ENCODE data around the gene MPC1L. TPM values are rescaled to one million over a fixed set of nuclear protein-coding genes. Genes with fewer than 3 reads are reported as not detected.

The MPC1L gene
- total and polyA plus RNA-seq, 9 of the 15 experiments (the other 6 are each of a cell fraction or from before 2014, with no cell fraction given): not detected

- peak overlapping the region; percentile 76 for H3K4me3 ChIP-seq
- ChIA-PET CTCF (ENCODE audit: low intra/inter-chr PET ratio) (interaction anchor here (0.6 kb wide), 1 partner anchor 1168 kb away, joined by 3 read pairs; no protein-coding TSS in a partner anchor), POLR2A (interaction anchor here (3.2 kb wide), 1 partner anchor 102 kb away, joined by 7 read pairs; no protein-coding TSS in a partner anchor)
- H3K9ac ChIP-seq (ENCODE audit: insufficient read depth in 1 of 2, low read depth in 2 of 2, low read length in 2 of 2): peak overlapping the region; percentile 60 to 92
- H3K27me3 ChIP-seq (ENCODE audit: control insufficient read depth in 2 of 2, insufficient read depth in 2 of 2, low read length in 2 of 2): no peaks in the 10 kb centered on the region
- TSS peak; percentile 32 for BruUV-seq (replicated peaks)
- H3K27ac ChIP-seq (ENCODE audit: extremely low read depth, low read depth, low read length): peak overlapping the region; percentile 57
- DNase-seq (ENCODE audit: extremely low read depth in 1 of 4, low spot score in 3 of 4): peak; percentile 48 to 72 (median 62)
- peaks cover 8% of the 10 kb centered on the region; the same call in 1 of the 2 replicates for H4K20me1 ChIP-seq (replicated peaks; ENCODE audit: control insufficient read depth, insufficient read depth, low read length)
- peak overlapping the region; percentile 88 for H2AFZ ChIP-seq (ENCODE audit: low read depth, low read length)
- intact Hi-C loops (cut with micrococcal nuclease) (loop anchor here (1.0 to 10.0 kb wide), 2 partner anchors 62 to 102 kb away; partner anchors contain the start of gene ATP6AP2), in situ Hi-C loops (cut with MboI) (no loop called here)
- H3K36me3 ChIP-seq (ENCODE audit: control insufficient read depth, insufficient read depth, low read length): peaks cover 9% of the 10 kb centered on the region; the same call in 2 of the 3 replicates
- FAIRE-seq: no peak
- ATAC-seq: peak; percentile 72
- no peaks in the 10 kb centered on the region for H3K9me1 ChIP-seq (ENCODE audit: control insufficient read depth, insufficient read depth, low read length)
- peaks cover 8 to 10% of the 10 kb centered on the region in 2 experiments; a peak in 4 of 5 replicates for H3K4me1 ChIP-seq (replicated peaks in 1 of 2; ENCODE audit: control insufficient read depth in 2 of 2, insufficient read depth in 2 of 2, low read length in 2 of 2)
- H3K4me2 ChIP-seq (ENCODE audit: insufficient read depth, low read length): peak overlapping the region; percentile 84
- H3K79me2 ChIP-seq (ENCODE audit: control insufficient read depth, insufficient read depth, low read length): peaks cover 32% of the 10 kb centered on the region
- no peaks in the 10 kb centered on the region for H3K9me3 ChIP-seq (replicated peaks; ENCODE audit: control insufficient read depth, insufficient read depth, low read depth, low read length)
- WGBS (ENCODE audit: insufficient coverage, low coverage, missing lambda C conversion rate): 1% methylated on average over 20 of the region's 33 CpGs
- TF ChIP-seq DEAF1 (CRISPR knock-in tag; IDR thresholded peaks at IDR 0.05): no peak
- no peak for TF ChIP-seq FOXJ2 (tag; IDR thresholded peaks at IDR 0.05)
- 0 out of 2 replicates have a peak, but pooled peaks have one; percentile 15 for TF ChIP-seq SPI1 (IDR thresholded peaks at IDR 0.05; ENCODE audit: borderline replicate concordance, low read depth, low read length)
- peak; percentile 21 for TF ChIP-seq KDM5B (IDR thresholded peaks at IDR 0.05; ENCODE audit: insufficient replicate concordance, low read depth, low read length)
- no peak for TF ChIP-seq THRAP3 (IDR thresholded peaks at IDR 0.05; ENCODE audit: borderline replicate concordance)
- TF ChIP-seq, protein P1, sequence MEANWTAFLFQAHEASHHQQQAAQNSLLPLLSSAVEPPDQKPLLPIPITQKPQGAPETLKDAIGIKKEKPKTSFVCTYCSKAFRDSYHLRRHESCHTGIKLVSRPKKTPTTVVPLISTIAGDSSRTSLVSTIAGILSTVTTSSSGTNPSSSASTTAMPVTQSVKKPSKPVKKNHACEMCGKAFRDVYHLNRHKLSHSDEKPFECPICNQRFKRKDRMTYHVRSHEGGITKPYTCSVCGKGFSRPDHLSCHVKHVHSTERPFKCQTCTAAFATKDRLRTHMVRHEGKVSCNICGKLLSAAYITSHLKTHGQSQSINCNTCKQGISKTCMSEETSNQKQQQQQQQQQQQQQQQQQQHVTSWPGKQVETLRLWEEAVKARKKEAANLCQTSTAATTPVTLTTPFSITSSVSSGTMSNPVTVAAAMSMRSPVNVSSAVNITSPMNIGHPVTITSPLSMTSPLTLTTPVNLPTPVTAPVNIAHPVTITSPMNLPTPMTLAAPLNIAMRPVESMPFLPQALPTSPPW (CRISPR knock-in tag; IDR thresholded peaks at IDR 0.05): peak; percentile 38; the same call in 1 of the 2 replicates
- TF ChIP-seq ZNF347 (CRISPR knock-in tag; IDR thresholded peaks at IDR 0.05; ENCODE audit: low read depth): no peak
- no peak for TF ChIP-seq CEBPZ (IDR thresholded peaks at IDR 0.05; ENCODE audit: borderline replicate concordance, low read depth, low read length)
- TF ChIP-seq, protein P2, sequence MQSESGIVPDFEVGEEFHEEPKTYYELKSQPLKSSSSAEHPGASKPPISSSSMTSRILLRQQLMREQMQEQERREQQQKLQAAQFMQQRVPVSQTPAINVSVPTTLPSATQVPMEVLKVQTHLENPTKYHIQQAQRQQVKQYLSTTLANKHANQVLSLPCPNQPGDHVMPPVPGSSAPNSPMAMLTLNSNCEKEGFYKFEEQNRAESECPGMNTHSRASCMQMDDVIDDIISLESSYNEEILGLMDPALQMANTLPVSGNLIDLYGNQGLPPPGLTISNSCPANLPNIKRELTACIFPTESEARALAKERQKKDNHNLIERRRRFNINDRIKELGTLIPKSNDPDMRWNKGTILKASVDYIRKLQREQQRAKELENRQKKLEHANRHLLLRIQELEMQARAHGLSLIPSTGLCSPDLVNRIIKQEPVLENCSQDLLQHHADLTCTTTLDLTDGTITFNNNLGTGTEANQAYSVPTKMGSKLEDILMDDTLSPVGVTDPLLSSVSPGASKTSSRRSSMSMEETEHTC (IDR thresholded peaks at IDR 0.05): no peak
- TF ChIP-seq ZZZ3 (IDR thresholded peaks at IDR 0.05): no peak
- no peak for TF ChIP-seq ZNF146 (CRISPR knock-in tag; IDR thresholded peaks at IDR 0.05; ENCODE audit: unreplicated experiment)
Measured at GRCh38 chrX:40646489-40647306, 23.5 kb downstream of the MPC1L start.
